Fibroblast of lung (primary cell): ENCODE data around the gene MYBPH. TPM values are rescaled to one million over a fixed set of nuclear protein-coding genes. Genes with fewer than 3 reads are reported as not detected.

Experiments
- DNase-seq, 2 donors: peaks; one replicate each; pipeline versions ENCODE4 v3.0.0 to v3.0.0-alpha.2; 2010; ENCODE audit warnings: low read depth in 2 of 2
- H2AFZ ChIP-seq: 2 replicates; pipeline ENCODE4 v1.5.1; 2012; ENCODE audit warnings: low read length, control low read depth, inconsistent platforms
- H3K27ac ChIP-seq: 2 replicates; pipeline ENCODE4 v1.5.1; 2011; ENCODE audit warnings: low read length, control low read depth; ENCODE audit not compliant: insufficient read depth
- H3K27me3 ChIP-seq: 2 replicates; pipeline ENCODE4 v1.5.1; 2011; ENCODE audit warnings: mild to moderate bottlenecking, low read length; ENCODE audit not compliant: control insufficient read depth, insufficient read depth
- H3K36me3 ChIP-seq: 2 replicates; pipeline ENCODE4 v1.5.1; 2011; ENCODE audit warnings: low read length; ENCODE audit not compliant: control insufficient read depth, insufficient read depth
- H3K4me1 ChIP-seq: 2 replicates; pipeline ENCODE4 v1.5.1; 2011; ENCODE audit warnings: low read length; ENCODE audit not compliant: control insufficient read depth, insufficient read depth; ENCODE audit errors: extremely low read depth
- H3K4me2 ChIP-seq: 2 replicates; pipeline ENCODE4 v1.5.1; 2011; ENCODE audit warnings: low read length, control low read depth; ENCODE audit not compliant: insufficient read depth; ENCODE audit errors: extremely low read depth
- H3K4me3 ChIP-seq, 4 experiments: fragments of 200-600 bp in 1 of 4; sonication (generic) in 1 of 4; replicated peaks in 1 of 4; 2 replicates each; pipeline ENCODE4 v1.5.1; 2011 to 2016; ENCODE audit warnings: low read length in 4 of 4, low read depth in 3 of 4, mild to moderate bottlenecking in 3 of 4, control low read depth in 2 of 4, inconsistent platforms in 1 of 4, mixed read lengths in 1 of 4; ENCODE audit not compliant: insufficient read depth in 1 of 4; ENCODE audit errors: control extremely low read depth in 1 of 4
- H3K79me2 ChIP-seq: 2 replicates; pipeline ENCODE4 v1.5.1; 2012; ENCODE audit warnings: mild to moderate bottlenecking, low read length, inconsistent platforms; ENCODE audit not compliant: control insufficient read depth, insufficient read depth
- H3K9ac ChIP-seq: 2 replicates; pipeline ENCODE4 v1.5.1; 2011; ENCODE audit warnings: mild to moderate bottlenecking, low read length, control low read depth; ENCODE audit not compliant: insufficient read depth
- H3K9me3 ChIP-seq: 2 replicates; pipeline ENCODE4 v1.5.1; 2012; ENCODE audit warnings: low read depth, low read length; ENCODE audit not compliant: control insufficient read depth, insufficient read depth
- H4K20me1 ChIP-seq: 2 replicates; pipeline ENCODE4 v1.5.1; 2011; ENCODE audit warnings: low read length; ENCODE audit not compliant: control insufficient read depth, insufficient read depth; ENCODE audit errors: extremely low read depth
- EZH2 ChIP-seq: IDR thresholded peaks from 2 replicates; pipeline ENCODE4 v1.5.1; 2012; ENCODE audit warnings: low read length, control low read depth, mild to moderate bottlenecking; ENCODE audit errors: missing control alignments
- polyA plus RNA-seq, 2 donors: library from polyadenylated mRNA; depleted of rRNA in 1 of 2; stranded (reverse) in 1 of 2; unstranded in 1 of 2; fragments of >200 nt; gene quantifications; 2 replicates each; pipeline ENCODE4 v1.2.1, GENCODE V29; 2011 to 2012; ENCODE audit warnings: missing spikeins in 1 of 2
- total RNA-seq: library from RNA; depleted of rRNA; stranded (reverse); fragments of >200 nt; gene quantifications from 2 replicates; pipeline ENCODE4 v1.2.1, GENCODE V29; 2014
- TF ChIP-seq, protein P1 (sequence below), 2 donors: IDR thresholded peaks in 1 of 2; conservative IDR thresholded peaks in 1 of 2; 1 replicate in 1 of 2; 2 replicates in 1 of 2; pipeline ENCODE4 v1.5.1; 2011 to 2012; ENCODE audit warnings: low read length in 2 of 2, control low read depth in 1 of 2, inconsistent platforms in 1 of 2, low read depth in 1 of 2, mild to moderate bottlenecking in 1 of 2

Gene MYBPH
- total and polyA plus RNA-seq, 2 donors (not counting 1 experiment from before 2014, with no cell fraction given), result 0.17 to 5.5 TPM

DNA sequence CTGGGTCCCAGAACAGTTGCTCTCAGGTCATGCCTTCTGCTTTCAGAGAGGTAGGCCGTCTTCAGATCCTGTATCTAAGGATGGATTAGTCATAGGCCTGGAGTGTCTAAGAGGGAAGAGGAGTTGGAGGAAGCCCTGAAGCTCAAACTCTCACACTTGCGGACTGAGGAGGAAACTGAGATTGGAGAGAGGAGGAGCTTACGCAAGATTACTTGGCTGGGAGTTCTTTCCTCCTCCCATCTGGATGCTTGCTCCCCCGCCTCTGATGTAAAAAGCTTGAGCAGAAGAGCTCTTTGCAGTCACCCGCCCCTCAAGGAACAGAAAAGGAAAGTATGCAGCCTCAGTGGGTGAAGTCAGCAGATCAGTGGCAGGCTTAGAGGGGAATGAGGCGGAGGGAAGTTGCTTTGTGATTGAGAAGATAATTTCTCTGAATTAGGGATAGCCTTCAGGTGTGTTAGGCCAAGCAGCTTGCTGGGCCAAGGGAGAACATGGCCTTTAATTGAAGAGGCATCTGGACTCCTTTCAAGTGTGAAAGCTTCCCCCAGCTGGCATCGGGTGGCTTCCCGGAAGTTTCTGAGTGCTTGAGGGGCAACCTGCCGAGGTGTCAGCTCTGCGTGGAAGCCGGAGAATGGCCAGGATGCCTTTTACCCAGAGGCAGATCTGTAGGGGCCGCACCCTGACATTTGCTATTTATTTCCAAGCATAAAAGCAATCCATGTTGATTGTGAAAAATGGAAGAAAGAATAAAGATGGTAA lies 41.5 kb downstream of the MYBPH start:
- peak in 1 of 2 donors; percentile 71 for DNase-seq
- no peak overlapping the region for H2AFZ ChIP-seq
- H3K4me3 ChIP-seq, result no peak overlapping the region
- H3K27ac ChIP-seq, result no peak overlapping the region
- H3K4me1 ChIP-seq, result no peaks in the 10 kb centered on the region
- H3K27me3 ChIP-seq, result no peaks in the 10 kb centered on the region
- no peaks in the 10 kb centered on the region for H3K79me2 ChIP-seq
- TF ChIP-seq, protein P1, sequence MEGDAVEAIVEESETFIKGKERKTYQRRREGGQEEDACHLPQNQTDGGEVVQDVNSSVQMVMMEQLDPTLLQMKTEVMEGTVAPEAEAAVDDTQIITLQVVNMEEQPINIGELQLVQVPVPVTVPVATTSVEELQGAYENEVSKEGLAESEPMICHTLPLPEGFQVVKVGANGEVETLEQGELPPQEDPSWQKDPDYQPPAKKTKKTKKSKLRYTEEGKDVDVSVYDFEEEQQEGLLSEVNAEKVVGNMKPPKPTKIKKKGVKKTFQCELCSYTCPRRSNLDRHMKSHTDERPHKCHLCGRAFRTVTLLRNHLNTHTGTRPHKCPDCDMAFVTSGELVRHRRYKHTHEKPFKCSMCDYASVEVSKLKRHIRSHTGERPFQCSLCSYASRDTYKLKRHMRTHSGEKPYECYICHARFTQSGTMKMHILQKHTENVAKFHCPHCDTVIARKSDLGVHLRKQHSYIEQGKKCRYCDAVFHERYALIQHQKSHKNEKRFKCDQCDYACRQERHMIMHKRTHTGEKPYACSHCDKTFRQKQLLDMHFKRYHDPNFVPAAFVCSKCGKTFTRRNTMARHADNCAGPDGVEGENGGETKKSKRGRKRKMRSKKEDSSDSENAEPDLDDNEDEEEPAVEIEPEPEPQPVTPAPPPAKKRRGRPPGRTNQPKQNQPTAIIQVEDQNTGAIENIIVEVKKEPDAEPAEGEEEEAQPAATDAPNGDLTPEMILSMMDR (conservative IDR thresholded peaks at IDR 0.05 in 1 of 2, IDR thresholded peaks at IDR 0.05 in 1 of 2; ENCODE audit: low read depth in 1 of 2, low read length in 2 of 2), result no peak
- TF ChIP-seq EZH2, result no peak
- no peak overlapping the region for H3K9ac ChIP-seq
- H4K20me1 ChIP-seq, result peaks cover 1% of the 10 kb centered on the region
- no peaks in the 10 kb centered on the region for H3K36me3 ChIP-seq
- H3K9me3 ChIP-seq, result no peaks in the 10 kb centered on the region
- H3K4me2 ChIP-seq, result no peak overlapping the region

DNA sequence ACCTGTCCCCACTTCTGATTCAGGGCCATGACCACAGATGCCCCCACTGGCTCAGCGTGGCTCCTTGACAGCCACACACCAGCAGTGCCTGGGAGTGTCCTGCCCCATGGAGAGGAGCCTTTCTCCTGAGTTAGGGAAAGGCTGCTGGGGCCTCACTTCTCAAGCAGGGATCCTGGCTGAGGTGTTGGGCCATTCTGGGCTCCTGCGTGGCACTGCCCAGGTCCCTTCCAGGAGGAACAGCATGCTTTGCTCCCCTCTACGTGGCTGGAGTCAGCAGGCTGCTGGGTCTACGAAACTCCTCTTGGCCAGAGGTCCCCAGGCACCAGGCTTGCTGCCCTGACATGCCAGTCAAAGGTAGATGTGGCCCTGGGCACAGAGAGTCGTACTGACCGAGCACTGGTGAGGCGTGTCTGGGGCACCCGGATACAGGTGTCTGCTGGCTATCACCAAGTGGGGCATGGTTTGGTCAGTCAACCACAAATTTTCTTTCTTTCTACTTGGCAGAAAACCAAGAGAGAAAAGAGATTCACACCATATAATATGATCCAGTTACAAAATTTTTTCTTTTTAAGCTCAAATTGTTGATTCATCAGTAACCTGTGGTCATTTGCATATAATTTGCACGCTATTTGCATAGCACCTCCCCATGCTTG lies 44.0 kb downstream of the MYBPH start:
- peaks cover 1% of the 10 kb centered on the region for H4K20me1 ChIP-seq
- H3K4me3 ChIP-seq, result no peak overlapping the region
- no peak overlapping the region for H3K27ac ChIP-seq
- no peak for TF ChIP-seq EZH2
- TF ChIP-seq, protein P1 (conservative IDR thresholded peaks at IDR 0.05 in 1 of 2, IDR thresholded peaks at IDR 0.05 in 1 of 2; ENCODE audit: low read depth in 1 of 2, low read length in 2 of 2), result no peak
- no peak overlapping the region for H2AFZ ChIP-seq
- DNase-seq, result no peak
- peaks cover 4% of the 10 kb centered on the region for H3K4me1 ChIP-seq
- no peaks in the 10 kb centered on the region for H3K36me3 ChIP-seq
- H3K9ac ChIP-seq, result no peak overlapping the region
- no peak overlapping the region for H3K4me2 ChIP-seq
- no peaks in the 10 kb centered on the region for H3K9me3 ChIP-seq
- H3K27me3 ChIP-seq, result peaks cover 5% of the 10 kb centered on the region
- no peaks in the 10 kb centered on the region for H3K79me2 ChIP-seq

DNA sequence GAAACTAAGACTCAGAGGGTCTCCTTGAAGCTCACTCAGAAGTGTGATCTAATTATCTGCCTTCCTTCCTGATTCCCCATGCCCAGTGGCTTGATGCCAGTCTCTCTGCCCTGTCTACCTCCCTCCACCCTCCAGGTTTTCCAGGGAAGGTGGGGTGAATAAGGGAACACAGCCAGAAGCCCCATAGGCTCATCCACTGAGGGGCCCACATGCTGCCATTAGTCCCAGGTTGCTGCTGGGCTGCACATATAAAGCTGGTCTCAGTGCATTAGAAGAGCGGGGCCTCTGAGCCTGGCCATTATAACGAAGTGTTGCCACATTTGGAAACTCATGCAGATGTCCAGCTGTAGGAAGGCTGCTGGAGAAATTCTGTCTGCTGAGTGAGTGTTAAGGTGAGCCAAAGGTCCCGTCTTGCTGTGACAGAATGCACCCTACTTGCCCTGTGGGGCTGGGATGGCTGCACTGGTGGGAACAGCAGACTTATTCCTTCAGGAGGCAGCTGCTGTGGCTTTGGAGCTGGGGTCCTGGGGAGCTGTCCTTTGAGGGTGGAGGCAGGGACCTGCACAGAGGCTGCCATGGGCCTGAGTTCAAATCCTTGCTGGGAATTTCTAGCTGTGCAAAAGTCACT lies 45.2 kb downstream of the MYBPH start:
- peaks cover 11% of the 10 kb centered on the region for H3K27me3 ChIP-seq
- H3K36me3 ChIP-seq, result no peaks in the 10 kb centered on the region
- H3K4me3 ChIP-seq, result no peak overlapping the region
- H2AFZ ChIP-seq, result no peak overlapping the region
- TF ChIP-seq EZH2, result no peak
- TF ChIP-seq, protein P1 (conservative IDR thresholded peaks at IDR 0.05 in 1 of 2, IDR thresholded peaks at IDR 0.05 in 1 of 2; ENCODE audit: low read depth in 1 of 2, low read length in 2 of 2), result no peak
- no peaks in the 10 kb centered on the region for H3K9me3 ChIP-seq
- H3K4me1 ChIP-seq, result peaks cover 4% of the 10 kb centered on the region
- H3K27ac ChIP-seq, result no peak overlapping the region
- no peak for DNase-seq
- H3K4me2 ChIP-seq, result no peak overlapping the region
- H3K9ac ChIP-seq, result no peak overlapping the region
- H3K79me2 ChIP-seq, result no peaks in the 10 kb centered on the region
- H4K20me1 ChIP-seq, result peaks cover 1% of the 10 kb centered on the region
